Activated CD8-positive, alpha-beta memory T cell treated with anti-CD3 and anti-CD28 coated beads for 4 hours (primary cell): ENCODE data around the gene VPS35.

ENCODE experiments used
- DNase-seq, 2 donors: peaks; one replicate each; pipeline ENCODE4 v3.0.0-alpha.2; 2020; ENCODE audit warnings: low read depth in 2 of 2

Gene VPS35

GRCh38 chr16:46613352-46613751 lies 75.6 kb downstream of the VPS35 start:
- DNase-seq, result no peak

- DNase-seq, result no peak
These were observed 76.9 kb downstream of the VPS35 start for GRCh38 chr16:46612121-46612520.

GRCh38 chr16:46607529-46607928 lies 81.4 kb downstream of the VPS35 start:
- no peak for DNase-seq

- DNase-seq, result no peak
These were observed 82.7 kb downstream of the VPS35 start for GRCh38 chr16:46606231-46606630.
